Measurements from ENCODE around the gene TTC33. TPM values are rescaled to one million over a fixed set of nuclear protein-coding genes. Genes with fewer than 3 reads are reported as not detected.

TTC33 gene
- total RNA-seq, 1 donor from 2014 or later = 11.7 TPM

- Mint-ChIP-seq H3K4me1 (ENCODE audit: low read depth, unreplicated experiment) (no peaks in the 10 kb centered on the region), H3K4me3 (ENCODE audit: unreplicated experiment) (no peak overlapping the region), H3K9me3 (ENCODE audit: unreplicated experiment) (peaks cover 3% of the 10 kb centered on the region), H3K36me3 (ENCODE audit: unreplicated experiment) (peaks cover 19% of the 10 kb centered on the region), H3K27ac (ENCODE audit: unreplicated experiment) (no peak overlapping the region), H3K27me3 (ENCODE audit: unreplicated experiment) (peaks cover 2% of the 10 kb centered on the region)
- TF ChIP-seq CTCF (IDR thresholded peaks at IDR 0.05; ENCODE audit: partially characterized antibody, unreplicated experiment) = no peak
- no peak for DNase-seq
Measured at GRCh38 chr5:40784027-40784653, 28.4 kb upstream of the TTC33 start.

GRCh38 chr5:40781843-40782409 lies 26.2 kb upstream of the TTC33 start:
- DNase-seq = no peak
- TF ChIP-seq CTCF (IDR thresholded peaks at IDR 0.05; ENCODE audit: partially characterized antibody, unreplicated experiment) = no peak
- H3K4me1 Mint-ChIP-seq (ENCODE audit: low read depth, unreplicated experiment) = no peaks in the 10 kb centered on the region
- peaks cover 2% of the 10 kb centered on the region for H3K27me3 Mint-ChIP-seq (ENCODE audit: unreplicated experiment)
- no peak overlapping the region for H3K4me3 Mint-ChIP-seq (ENCODE audit: unreplicated experiment)
- H3K27ac Mint-ChIP-seq (ENCODE audit: unreplicated experiment) = no peak overlapping the region
- H3K36me3 Mint-ChIP-seq (ENCODE audit: unreplicated experiment) = peaks cover 9% of the 10 kb centered on the region
- peaks cover 1% of the 10 kb centered on the region for H3K9me3 Mint-ChIP-seq (ENCODE audit: unreplicated experiment)

GRCh38 chr5:40780858-40781257 lies 25.1 kb upstream of the TTC33 start:
- H3K4me1 Mint-ChIP-seq (ENCODE audit: low read depth, unreplicated experiment) = peaks cover 2% of the 10 kb centered on the region
- no peak overlapping the region for H3K4me3 Mint-ChIP-seq (ENCODE audit: unreplicated experiment)
- H3K36me3 Mint-ChIP-seq (ENCODE audit: unreplicated experiment) = peaks cover 4% of the 10 kb centered on the region
- no peak for TF ChIP-seq CTCF (IDR thresholded peaks at IDR 0.05; ENCODE audit: partially characterized antibody, unreplicated experiment)
- peaks cover 2% of the 10 kb centered on the region for H3K27me3 Mint-ChIP-seq (ENCODE audit: unreplicated experiment)
- no peak overlapping the region for H3K27ac Mint-ChIP-seq (ENCODE audit: unreplicated experiment)
- H3K9me3 Mint-ChIP-seq (ENCODE audit: unreplicated experiment) = peaks cover 1% of the 10 kb centered on the region
- DNase-seq = no peak

GRCh38 chr5:40780199-40780598 lies 24.4 kb upstream of the TTC33 start:
- Mint-ChIP-seq H3K4me1 (ENCODE audit: low read depth, unreplicated experiment) (peaks cover 2% of the 10 kb centered on the region), H3K36me3 (ENCODE audit: unreplicated experiment) (no peaks in the 10 kb centered on the region), H3K27ac (ENCODE audit: unreplicated experiment) (no peak overlapping the region), H3K27me3 (ENCODE audit: unreplicated experiment) (no peaks in the 10 kb centered on the region), H3K9me3 (ENCODE audit: unreplicated experiment) (peaks cover 1% of the 10 kb centered on the region), H3K4me3 (ENCODE audit: unreplicated experiment) (no peak overlapping the region)
- TF ChIP-seq CTCF (IDR thresholded peaks at IDR 0.05; ENCODE audit: partially characterized antibody, unreplicated experiment) = no peak
- DNase-seq = no peak

- no peak for TF ChIP-seq CTCF (IDR thresholded peaks at IDR 0.05; ENCODE audit: partially characterized antibody, unreplicated experiment)
Measured at GRCh38 chr5:40779561-40779960, 23.8 kb upstream of the TTC33 start.

More at GRCh38 chr5:40779561-40779960, 23.8 kb upstream of the TTC33 start:
- peaks cover 1% of the 10 kb centered on the region for H3K9me3 Mint-ChIP-seq (ENCODE audit: unreplicated experiment)
- H3K27ac Mint-ChIP-seq (ENCODE audit: unreplicated experiment) = no peak overlapping the region
- H3K36me3 Mint-ChIP-seq (ENCODE audit: unreplicated experiment) = no peaks in the 10 kb centered on the region
- no peak for DNase-seq
- peaks cover 2% of the 10 kb centered on the region for H3K4me1 Mint-ChIP-seq (ENCODE audit: low read depth, unreplicated experiment)
- no peak overlapping the region for H3K4me3 Mint-ChIP-seq (ENCODE audit: unreplicated experiment)
- H3K27me3 Mint-ChIP-seq (ENCODE audit: unreplicated experiment) = no peaks in the 10 kb centered on the region

Measured in glutamatergic neuron (in vitro differentiated cells).